Retinal pigment epithelial cell (primary cell): ENCODE results near the gene USP21.

Source experiments
- DNase-seq: peaks from one replicate; pipeline ENCODE4 v3.0.0-alpha.2; 2010; ENCODE audit warnings: low read depth
- H3K4me3 ChIP-seq: 2 replicates; pipeline ENCODE4 v1.5.1; 2011; ENCODE audit warnings: mild to moderate bottlenecking, low read length, control low read depth, moderate library complexity
- TF ChIP-seq, protein P1 (sequence below): conservative IDR thresholded peaks from 2 replicates; pipeline ENCODE4 v1.5.1; 2011; ENCODE audit warnings: low read depth, low read length, control low read depth, inconsistent platforms

The USP21 gene

DNA sequence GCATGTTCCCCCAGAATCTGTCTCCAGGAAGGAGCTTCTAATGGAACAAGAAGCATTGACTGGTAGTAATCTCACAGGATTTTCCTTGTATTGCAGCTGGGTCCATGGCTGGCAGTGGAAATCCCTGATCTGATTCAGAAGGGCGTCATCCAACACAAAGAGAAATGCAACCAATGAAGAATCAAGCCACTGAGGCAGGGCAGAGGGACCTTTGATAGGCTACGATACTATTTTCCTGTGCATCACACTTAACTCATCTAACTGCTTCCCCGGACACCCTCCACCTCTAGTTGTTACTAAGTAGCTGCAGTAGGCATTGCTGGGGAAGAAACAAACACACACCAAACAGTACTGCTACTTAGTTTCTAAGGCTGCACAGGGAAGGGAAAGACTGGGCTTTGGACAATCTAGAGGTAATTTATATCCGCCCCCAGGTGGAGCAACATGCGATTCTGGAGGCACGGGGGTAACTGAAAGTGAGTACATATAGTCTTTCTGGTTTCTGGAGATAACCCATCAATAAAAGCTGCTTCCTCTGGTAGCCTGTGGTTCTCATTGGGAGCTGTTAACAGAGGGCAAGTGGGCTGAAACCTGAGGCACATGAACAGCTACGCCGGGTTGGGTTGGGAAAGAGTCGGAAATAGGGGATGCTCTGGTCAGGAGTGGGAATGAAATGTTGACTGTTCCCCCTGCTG is 837 bp upstream of the USP21 start:
- H3K4me3 ChIP-seq = peak overlapping the region; percentile 87
- DNase-seq = no peak
- TF ChIP-seq, protein P1, sequence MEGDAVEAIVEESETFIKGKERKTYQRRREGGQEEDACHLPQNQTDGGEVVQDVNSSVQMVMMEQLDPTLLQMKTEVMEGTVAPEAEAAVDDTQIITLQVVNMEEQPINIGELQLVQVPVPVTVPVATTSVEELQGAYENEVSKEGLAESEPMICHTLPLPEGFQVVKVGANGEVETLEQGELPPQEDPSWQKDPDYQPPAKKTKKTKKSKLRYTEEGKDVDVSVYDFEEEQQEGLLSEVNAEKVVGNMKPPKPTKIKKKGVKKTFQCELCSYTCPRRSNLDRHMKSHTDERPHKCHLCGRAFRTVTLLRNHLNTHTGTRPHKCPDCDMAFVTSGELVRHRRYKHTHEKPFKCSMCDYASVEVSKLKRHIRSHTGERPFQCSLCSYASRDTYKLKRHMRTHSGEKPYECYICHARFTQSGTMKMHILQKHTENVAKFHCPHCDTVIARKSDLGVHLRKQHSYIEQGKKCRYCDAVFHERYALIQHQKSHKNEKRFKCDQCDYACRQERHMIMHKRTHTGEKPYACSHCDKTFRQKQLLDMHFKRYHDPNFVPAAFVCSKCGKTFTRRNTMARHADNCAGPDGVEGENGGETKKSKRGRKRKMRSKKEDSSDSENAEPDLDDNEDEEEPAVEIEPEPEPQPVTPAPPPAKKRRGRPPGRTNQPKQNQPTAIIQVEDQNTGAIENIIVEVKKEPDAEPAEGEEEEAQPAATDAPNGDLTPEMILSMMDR = no peak

GRCh38 chr1:161159913-161160243 is 578 bp downstream of the USP21 start:
- peak overlapping the region; percentile 87 for H3K4me3 ChIP-seq
- TF ChIP-seq, protein P1 = no peak
- DNase-seq = no peak

- TF ChIP-seq, protein P1 = no peak
- no peak for DNase-seq
- no peak overlapping the region for H3K4me3 ChIP-seq
Measured at GRCh38 chr1:161160671-161161145, 1.4 kb downstream of the USP21 start.

DNA sequence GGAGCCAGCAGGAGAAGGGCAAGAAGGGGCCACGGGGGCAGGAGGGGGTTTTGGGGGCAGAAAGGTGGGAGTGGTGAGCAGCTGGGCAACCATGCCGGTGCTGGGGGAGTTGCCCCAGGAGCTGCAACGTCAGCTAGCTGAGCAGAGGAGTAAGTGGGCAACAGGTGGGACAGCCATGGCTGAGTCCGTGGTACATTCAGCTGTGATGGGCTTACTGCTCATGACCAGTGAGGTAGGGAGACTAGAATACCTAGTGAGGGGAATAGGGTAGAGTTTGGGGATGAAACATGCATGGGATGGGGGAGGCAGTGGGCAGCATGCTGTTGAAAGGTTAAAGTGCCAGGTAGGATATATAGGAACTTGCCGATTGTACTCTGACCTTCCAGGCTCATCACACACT is 2.4 kb downstream of the USP21 start:
- DNase-seq = no peak
- no peak overlapping the region for H3K4me3 ChIP-seq
- TF ChIP-seq, protein P1 = no peak

DNA sequence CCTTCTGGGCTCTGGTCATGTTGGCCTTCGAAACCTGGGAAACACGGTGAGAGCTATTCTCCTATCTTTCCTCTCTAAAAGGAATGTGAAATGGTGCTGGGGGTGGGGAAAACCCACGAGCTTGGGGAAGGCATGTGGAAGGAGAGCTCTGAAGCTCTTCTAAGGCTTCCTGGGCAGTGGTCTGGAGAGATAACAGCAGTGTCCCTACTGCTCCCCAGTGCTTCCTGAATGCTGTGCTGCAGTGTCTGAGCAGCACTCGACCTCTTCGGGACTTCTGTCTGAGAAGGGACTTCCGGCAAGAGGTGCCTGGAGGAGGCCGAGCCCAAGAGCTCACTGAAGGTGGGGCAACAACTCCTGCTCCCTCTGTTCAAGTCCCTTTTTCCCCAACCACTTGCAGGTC is 2.8 kb downstream of the USP21 start:
- H3K4me3 ChIP-seq = no peak overlapping the region
- TF ChIP-seq, protein P1 = no peak
- no peak for DNase-seq

DNA sequence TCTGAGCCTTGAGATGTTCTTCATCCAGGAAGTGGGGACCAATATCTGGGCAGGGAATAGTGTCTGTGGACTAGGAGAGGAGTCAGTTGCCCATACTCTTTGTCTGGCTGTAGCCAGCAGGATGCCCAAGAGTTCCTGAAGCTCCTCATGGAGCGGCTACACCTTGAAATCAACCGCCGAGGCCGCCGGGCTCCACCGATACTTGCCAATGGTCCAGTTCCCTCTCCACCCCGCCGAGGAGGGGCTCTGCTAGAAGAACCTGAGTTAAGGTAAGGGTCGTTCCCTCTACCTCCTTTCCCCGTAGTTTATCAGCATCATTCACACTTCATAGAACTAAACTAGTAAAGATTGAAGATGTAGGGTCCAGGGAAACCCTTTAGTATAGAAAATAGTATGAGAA is 3.5 kb downstream of the USP21 start:
- no peak overlapping the region for H3K4me3 ChIP-seq
- TF ChIP-seq, protein P1 = no peak
- DNase-seq = no peak

DNA sequence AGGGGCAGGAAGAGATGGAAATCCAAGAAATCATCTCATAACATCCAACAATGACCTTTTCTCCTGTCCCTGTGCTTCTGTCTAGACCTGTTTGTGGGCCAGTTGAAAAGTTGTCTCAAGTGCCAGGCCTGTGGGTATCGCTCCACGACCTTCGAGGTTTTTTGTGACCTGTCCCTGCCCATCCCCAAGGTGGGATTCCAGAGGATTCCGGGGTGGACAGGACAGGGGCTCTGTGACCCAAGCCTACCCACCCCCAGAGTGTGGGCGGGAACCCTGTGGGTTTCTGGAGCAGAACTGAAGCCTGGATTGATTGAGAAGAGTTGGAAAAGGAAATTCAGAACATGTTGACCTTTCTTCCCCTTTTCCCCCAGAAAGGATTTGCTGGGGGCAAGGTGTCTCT is 4.5 kb downstream of the USP21 start:
- no peak for DNase-seq
- H3K4me3 ChIP-seq = no peak overlapping the region
- TF ChIP-seq, protein P1 = no peak
